Astrocyte of the cerebellum (primary cell): ENCODE measurements around the gene TPRX2.
"Not testable (repeated sequence)": the region's sequence is repeated elsewhere in the genome, so short reads cannot be mapped to it uniquely, and the experiment has no call there.

ENCODE experiments used
- DNase-seq: peaks from one replicate; pipeline ENCODE4 v3.0.0-alpha.2; 2011; ENCODE audit warnings: low read depth
- H3K4me3 ChIP-seq: 2 replicates; pipeline ENCODE4 v1.5.1; 2011; ENCODE audit warnings: mild to moderate bottlenecking, low read depth, low read length, moderate library complexity
- in situ Hi-C: cut with HindIII; loops from 2 replicates; pipeline ENCODE4 v1.10.0; 2017; ENCODE audit warnings: low sequenced_read_pairs
- TF ChIP-seq, protein P1 (sequence below): IDR thresholded peaks from 2 replicates; pipeline ENCODE4 v1.5.1; 2012; ENCODE audit warnings: low read length, low read depth, moderate library complexity, mild to moderate bottlenecking; ENCODE audit errors: missing control alignments

TPRX2 gene

DNA sequence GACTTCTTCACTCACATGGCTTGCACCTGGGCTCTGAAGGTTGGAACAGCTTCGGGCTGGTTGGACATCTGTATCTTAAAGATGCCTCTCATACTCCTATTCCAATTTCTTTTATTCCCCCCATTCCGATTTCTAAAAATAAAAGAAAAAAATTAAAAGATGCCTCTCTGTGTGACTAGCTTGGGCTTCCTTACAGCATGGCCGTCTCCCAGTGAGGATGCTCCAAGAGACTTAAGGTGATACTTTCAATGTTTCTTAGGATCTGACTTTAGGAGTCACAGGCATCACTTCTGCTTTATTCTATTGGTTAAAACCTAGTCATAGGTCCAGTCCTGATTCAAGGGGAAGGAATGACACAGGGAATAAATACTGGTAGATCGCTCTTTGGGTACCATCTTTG is 37.0 kb downstream of the TPRX2 start:
- no peak overlapping the region for H3K4me3 ChIP-seq
- in situ Hi-C loops: no loop called here
- DNase-seq: no peak
- TF ChIP-seq, protein P1, sequence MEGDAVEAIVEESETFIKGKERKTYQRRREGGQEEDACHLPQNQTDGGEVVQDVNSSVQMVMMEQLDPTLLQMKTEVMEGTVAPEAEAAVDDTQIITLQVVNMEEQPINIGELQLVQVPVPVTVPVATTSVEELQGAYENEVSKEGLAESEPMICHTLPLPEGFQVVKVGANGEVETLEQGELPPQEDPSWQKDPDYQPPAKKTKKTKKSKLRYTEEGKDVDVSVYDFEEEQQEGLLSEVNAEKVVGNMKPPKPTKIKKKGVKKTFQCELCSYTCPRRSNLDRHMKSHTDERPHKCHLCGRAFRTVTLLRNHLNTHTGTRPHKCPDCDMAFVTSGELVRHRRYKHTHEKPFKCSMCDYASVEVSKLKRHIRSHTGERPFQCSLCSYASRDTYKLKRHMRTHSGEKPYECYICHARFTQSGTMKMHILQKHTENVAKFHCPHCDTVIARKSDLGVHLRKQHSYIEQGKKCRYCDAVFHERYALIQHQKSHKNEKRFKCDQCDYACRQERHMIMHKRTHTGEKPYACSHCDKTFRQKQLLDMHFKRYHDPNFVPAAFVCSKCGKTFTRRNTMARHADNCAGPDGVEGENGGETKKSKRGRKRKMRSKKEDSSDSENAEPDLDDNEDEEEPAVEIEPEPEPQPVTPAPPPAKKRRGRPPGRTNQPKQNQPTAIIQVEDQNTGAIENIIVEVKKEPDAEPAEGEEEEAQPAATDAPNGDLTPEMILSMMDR: no peak

DNA sequence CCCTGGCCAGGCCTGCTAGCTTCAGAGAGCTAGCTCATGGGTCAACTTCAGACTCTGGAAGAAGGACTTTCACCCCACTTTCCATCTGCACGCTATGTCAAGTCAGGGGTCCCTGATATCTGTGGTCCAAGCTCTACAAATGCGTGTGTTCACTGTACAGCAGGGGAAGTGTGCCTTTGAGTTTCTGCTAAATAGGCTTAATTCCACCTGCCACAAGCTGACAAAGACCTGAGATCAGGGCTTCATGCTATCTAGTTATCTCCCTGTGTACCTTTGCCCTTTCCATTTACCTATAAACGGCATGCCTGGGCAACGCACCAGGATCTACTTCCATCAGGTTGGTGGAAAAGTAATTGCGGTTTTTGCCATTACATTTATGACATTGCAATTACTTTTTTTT is 37.7 kb downstream of the TPRX2 start:
- in situ Hi-C loops: no loop called here
- TF ChIP-seq, protein P1: no peak

DNA sequence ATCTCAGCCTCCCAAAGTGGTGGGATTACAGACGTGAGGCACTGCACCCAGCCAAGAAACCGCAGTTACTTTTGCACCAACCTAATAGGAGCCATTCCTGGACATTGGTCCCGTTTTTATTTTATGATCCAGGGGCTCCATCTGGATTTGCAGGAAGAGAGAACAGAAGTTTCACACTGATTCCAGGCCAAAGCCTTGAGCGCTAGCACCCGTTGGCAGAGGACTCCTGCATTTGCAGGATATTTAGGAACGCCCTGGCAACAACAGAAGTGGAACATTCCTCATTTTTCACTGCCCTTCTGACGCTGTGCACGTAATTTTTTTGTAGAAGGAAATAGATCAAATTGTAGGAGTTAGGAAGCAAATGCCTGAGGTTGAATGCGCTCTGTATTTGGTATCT is 38.8 kb downstream of the TPRX2 start:
- H3K4me3 ChIP-seq: no peak overlapping the region
- in situ Hi-C loops: no loop called here
- TF ChIP-seq, protein P1: no peak
- no peak for DNase-seq

More for the DNA sequence above, 37.7 kb downstream of the TPRX2 start:
- no peak overlapping the region for H3K4me3 ChIP-seq
- no peak for DNase-seq

DNA sequence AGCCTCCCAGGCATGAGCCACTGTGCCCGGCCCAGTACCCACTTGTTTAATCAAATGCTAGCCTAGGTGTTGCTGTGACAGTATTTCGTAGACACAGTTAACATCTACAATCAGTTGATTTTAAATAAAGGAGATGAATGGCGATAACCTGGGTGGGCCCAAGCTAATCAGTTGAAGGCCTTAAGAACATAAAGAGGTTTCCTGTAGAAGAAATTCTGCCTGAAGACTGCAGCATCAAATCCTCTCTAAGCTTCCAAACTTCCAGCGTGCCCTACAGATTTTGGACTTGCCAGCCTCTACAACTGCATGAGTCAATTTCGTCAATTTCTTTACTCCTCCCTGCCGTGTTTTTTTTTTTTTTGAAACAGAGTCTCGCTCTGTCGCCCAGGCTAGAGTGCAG is 40.3 kb downstream of the TPRX2 start:
- TF ChIP-seq, protein P1: no peak
- H3K4me3 ChIP-seq: no peak overlapping the region
- no peak for DNase-seq
- in situ Hi-C loops: no loop called here

DNA sequence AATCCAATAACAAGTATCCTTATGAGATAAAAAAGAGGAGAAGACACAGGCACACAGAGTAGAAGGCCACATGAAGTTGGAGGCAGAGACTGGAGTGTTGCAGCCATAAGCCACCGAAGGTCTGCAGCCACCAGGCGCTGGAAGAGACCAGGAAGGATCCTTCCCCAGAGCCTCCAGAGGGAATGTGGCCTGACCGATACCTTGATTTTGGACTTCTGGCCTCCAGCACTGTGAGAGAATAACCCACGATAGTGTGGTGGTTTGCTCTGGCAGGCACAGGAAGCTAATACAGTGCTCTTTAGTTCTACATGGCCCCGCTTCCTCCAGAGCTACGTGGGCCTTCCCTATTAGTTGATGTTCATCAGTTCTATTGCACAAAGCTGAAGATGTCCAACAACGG is 42.3 kb downstream of the TPRX2 start:
- DNase-seq: no peak
- in situ Hi-C loops: no loop called here
- no peak overlapping the region for H3K4me3 ChIP-seq
- TF ChIP-seq, protein P1: no peak

DNA sequence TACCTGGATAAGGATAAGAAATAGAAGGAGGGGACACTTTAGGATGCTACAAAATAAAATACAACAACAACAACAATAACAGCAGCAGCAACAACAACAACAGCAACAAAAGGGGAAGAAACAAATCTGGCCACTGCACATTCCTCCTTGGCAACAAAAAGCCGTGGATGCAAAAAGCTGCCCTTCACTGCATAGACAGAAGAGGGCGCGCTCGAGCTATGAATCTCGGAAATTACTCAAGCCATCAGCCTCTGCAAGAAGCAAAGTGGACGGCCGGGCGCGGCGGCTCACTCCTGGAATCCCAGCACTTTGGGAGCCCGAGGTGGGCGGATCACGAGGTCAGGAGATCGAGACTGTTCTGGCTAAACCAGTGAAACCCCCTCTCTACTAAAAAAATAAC is 50.3 kb downstream of the TPRX2 start:
- DNase-seq, H3K4me3 ChIP-seq, in situ Hi-C loops: not testable (repeated sequence)

DNA sequence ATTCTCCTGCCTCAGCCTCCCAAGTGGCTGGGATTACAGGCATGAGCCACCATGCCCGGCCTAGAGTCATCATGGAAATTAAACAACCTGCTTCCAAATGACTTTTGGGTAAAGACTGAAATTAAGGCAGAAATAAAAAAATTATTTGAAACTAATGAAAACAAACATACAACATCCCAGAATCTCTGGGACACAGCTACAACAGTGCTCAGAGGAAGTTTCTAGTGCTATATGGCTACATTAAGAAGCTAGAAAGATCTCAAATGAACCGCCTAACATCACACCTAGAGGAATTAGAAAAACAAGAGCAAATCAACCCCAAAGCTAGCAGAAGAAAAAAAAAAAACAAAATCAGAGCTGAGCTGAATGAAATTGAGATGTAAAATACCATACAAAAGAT is 51.2 kb downstream of the TPRX2 start:
- DNase-seq, H3K4me3 ChIP-seq, in situ Hi-C loops: not testable (repeated sequence)
